Loucy (cell line): ENCODE data around the gene CIDEA.

Source experiments
- EZH2phosphoT487 ChIP-seq: fragments of 200-600 bp; IDR thresholded peaks from 2 replicates; pipeline ENCODE4 v1.6.1; 2018; ENCODE audit warnings: antibody characterized with exemption, mild to moderate bottlenecking, moderate library complexity, borderline replicate concordance
- TF ChIP-seq, protein P1 (sequence below): fragments of 200-600 bp; sonication (generic); conservative IDR thresholded peaks from 2 replicates; pipeline ENCODE4 v1.5.1; 2014; ENCODE audit warnings: mild to moderate bottlenecking, antibody characterized with exemption, low read length

GRCh38 chr18:12315490-12315889, 61.3 kb downstream of the CIDEA start:
- TF ChIP-seq, protein P1, sequence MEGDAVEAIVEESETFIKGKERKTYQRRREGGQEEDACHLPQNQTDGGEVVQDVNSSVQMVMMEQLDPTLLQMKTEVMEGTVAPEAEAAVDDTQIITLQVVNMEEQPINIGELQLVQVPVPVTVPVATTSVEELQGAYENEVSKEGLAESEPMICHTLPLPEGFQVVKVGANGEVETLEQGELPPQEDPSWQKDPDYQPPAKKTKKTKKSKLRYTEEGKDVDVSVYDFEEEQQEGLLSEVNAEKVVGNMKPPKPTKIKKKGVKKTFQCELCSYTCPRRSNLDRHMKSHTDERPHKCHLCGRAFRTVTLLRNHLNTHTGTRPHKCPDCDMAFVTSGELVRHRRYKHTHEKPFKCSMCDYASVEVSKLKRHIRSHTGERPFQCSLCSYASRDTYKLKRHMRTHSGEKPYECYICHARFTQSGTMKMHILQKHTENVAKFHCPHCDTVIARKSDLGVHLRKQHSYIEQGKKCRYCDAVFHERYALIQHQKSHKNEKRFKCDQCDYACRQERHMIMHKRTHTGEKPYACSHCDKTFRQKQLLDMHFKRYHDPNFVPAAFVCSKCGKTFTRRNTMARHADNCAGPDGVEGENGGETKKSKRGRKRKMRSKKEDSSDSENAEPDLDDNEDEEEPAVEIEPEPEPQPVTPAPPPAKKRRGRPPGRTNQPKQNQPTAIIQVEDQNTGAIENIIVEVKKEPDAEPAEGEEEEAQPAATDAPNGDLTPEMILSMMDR: no peak
- TF ChIP-seq EZH2phosphoT487: no peak
